Osteoblast (primary cell): Measurements from ENCODE around the gene TLR5. TPM values are rescaled to one million over a fixed set of nuclear protein-coding genes. Genes with fewer than 3 reads are reported as not detected.

Experiments
- DNase-seq: peaks from one replicate; pipeline ENCODE4 v3.0.0; 2011; ENCODE audit warnings: low spot score, mixed read lengths; ENCODE audit not compliant: insufficient read length; ENCODE audit errors: missing footprints
- H2AFZ ChIP-seq: 2 replicates; pipeline ENCODE4 v1.6.0; 2011; ENCODE audit warnings: mild to moderate bottlenecking, low read length
- H3K27ac ChIP-seq: 2 replicates; pipeline ENCODE4 v1.5.1; 2011; ENCODE audit warnings: mild to moderate bottlenecking, low read depth, low read length, moderate library complexity
- H3K27me3 ChIP-seq: 2 replicates; pipeline ENCODE4 v1.6.0; 2012; ENCODE audit warnings: mild to moderate bottlenecking, control low read depth, inconsistent platforms, low read length, moderate library complexity; ENCODE audit not compliant: insufficient read depth
- H3K36me3 ChIP-seq: 2 replicates; pipeline ENCODE4 v1.5.1; 2011; ENCODE audit warnings: mild to moderate bottlenecking, low read length, control low read depth, moderate library complexity; ENCODE audit not compliant: insufficient read depth
- H3K4me1 ChIP-seq: 2 replicates; pipeline ENCODE4 v1.5.1; 2011; ENCODE audit warnings: mild to moderate bottlenecking, low read length, control low read depth, moderate library complexity; ENCODE audit not compliant: insufficient read depth
- H3K4me2 ChIP-seq: 2 replicates; pipeline ENCODE4 v1.6.0; 2011; ENCODE audit warnings: mild to moderate bottlenecking, low read length; ENCODE audit not compliant: insufficient read depth
- H3K4me3 ChIP-seq: fragments of 200-600 bp; sonication (generic); 3 replicates; pipeline ENCODE4 v1.5.1; 2012; ENCODE audit warnings: mild to moderate bottlenecking, low read length, inconsistent platforms; ENCODE audit not compliant: insufficient read depth
- H3K79me2 ChIP-seq: 2 replicates; pipeline ENCODE4 v1.6.0; 2012; ENCODE audit warnings: mild to moderate bottlenecking, low read length, control low read depth, inconsistent platforms; ENCODE audit not compliant: insufficient read depth
- H3K9me3 ChIP-seq: 2 replicates; pipeline ENCODE4 v1.5.1; 2011; ENCODE audit warnings: low read depth, low read length, control low read depth
- H4K20me1 ChIP-seq: 2 replicates; pipeline ENCODE4 v1.6.0; 2012; ENCODE audit warnings: mild to moderate bottlenecking, low read length, control low read depth; ENCODE audit not compliant: insufficient read depth
- CTCF ChIP-seq: IDR thresholded peaks from 2 replicates; pipeline ENCODE4 v1.5.1; 2011; ENCODE audit warnings: mild to moderate bottlenecking, low read depth, low read length, moderate library complexity; ENCODE audit errors: extremely low read depth
- total RNA-seq: library from RNA; depleted of rRNA; stranded (reverse); fragments of >200 nt; gene quantifications from 2 replicates; pipeline ENCODE4 v1.2.3, GENCODE V29; 2012

TLR5 gene
- total RNA-seq, 1 donor: under 0.01 TPM

- no peak overlapping the region for H3K27ac ChIP-seq
- no peaks in the 10 kb centered on the region for H3K4me1 ChIP-seq
- no peak overlapping the region for H2AFZ ChIP-seq
- H4K20me1 ChIP-seq: no peaks in the 10 kb centered on the region
- H3K79me2 ChIP-seq: no peaks in the 10 kb centered on the region
- H3K4me2 ChIP-seq: no peak overlapping the region
- DNase-seq: no peak
- no peak for TF ChIP-seq CTCF
- H3K27me3 ChIP-seq: peaks cover 19% of the 10 kb centered on the region
- H3K4me3 ChIP-seq: no peak overlapping the region
- no peaks in the 10 kb centered on the region for H3K9me3 ChIP-seq
- no peaks in the 10 kb centered on the region for H3K36me3 ChIP-seq
Measured at GRCh38 chr1:223083831-223084230, 59.2 kb downstream of the TLR5 start.

- no peak overlapping the region for H2AFZ ChIP-seq
- no peak for TF ChIP-seq CTCF
Measured at GRCh38 chr1:223082914-223083313, 60.1 kb downstream of the TLR5 start.

GRCh38 chr1:223081181-223081994 is 61.7 kb downstream of the TLR5 start:
- TF ChIP-seq CTCF: peak; percentile 80
- H4K20me1 ChIP-seq: no peaks in the 10 kb centered on the region
- H3K4me1 ChIP-seq: no peaks in the 10 kb centered on the region
- peak overlapping the region; percentile 71 for H3K4me3 ChIP-seq
- no peak overlapping the region for H3K27ac ChIP-seq
- H3K9me3 ChIP-seq: no peaks in the 10 kb centered on the region
- H3K79me2 ChIP-seq: no peaks in the 10 kb centered on the region
- no peaks in the 10 kb centered on the region for H3K36me3 ChIP-seq
- peak; percentile 98 for DNase-seq
- H3K4me2 ChIP-seq: peak overlapping the region; percentile 91
- H2AFZ ChIP-seq: peak overlapping the region; percentile 87
- H3K27me3 ChIP-seq: peaks cover 23% of the 10 kb centered on the region

More at GRCh38 chr1:223082914-223083313, 60.1 kb downstream of the TLR5 start:
- no peaks in the 10 kb centered on the region for H3K79me2 ChIP-seq
- no peak overlapping the region for H3K4me3 ChIP-seq
- H3K36me3 ChIP-seq: no peaks in the 10 kb centered on the region
- no peaks in the 10 kb centered on the region for H3K9me3 ChIP-seq
- DNase-seq: no peak
- H3K27me3 ChIP-seq: peaks cover 18% of the 10 kb centered on the region
- H4K20me1 ChIP-seq: no peaks in the 10 kb centered on the region
- no peak overlapping the region for H3K27ac ChIP-seq
- no peaks in the 10 kb centered on the region for H3K4me1 ChIP-seq
- H3K4me2 ChIP-seq: no peak overlapping the region

GRCh38 chr1:223079498-223079897 is 63.5 kb downstream of the TLR5 start:
- H2AFZ ChIP-seq: no peak overlapping the region
- TF ChIP-seq CTCF: no peak
- DNase-seq: peak; percentile 62
- no peaks in the 10 kb centered on the region for H3K9me3 ChIP-seq
- no peaks in the 10 kb centered on the region for H4K20me1 ChIP-seq
- no peak overlapping the region for H3K4me3 ChIP-seq
- no peak overlapping the region for H3K4me2 ChIP-seq
- peaks cover 29% of the 10 kb centered on the region for H3K27me3 ChIP-seq
- no peaks in the 10 kb centered on the region for H3K79me2 ChIP-seq
- no peaks in the 10 kb centered on the region for H3K4me1 ChIP-seq
- H3K36me3 ChIP-seq: no peaks in the 10 kb centered on the region
- H3K27ac ChIP-seq: no peak overlapping the region
